Neutrophil (primary cell): Measurements from ENCODE around the gene HYLS1.

Source experiments
- H3K27ac ChIP-seq: fragments of 200-600 bp; sonication (generic); 2 replicates; pipeline ENCODE4 v1.5.1; 2016; ENCODE audit warnings: mild to moderate bottlenecking, moderate library complexity
- H3K27me3 ChIP-seq: fragments of 200-600 bp; sonication (generic); 2 replicates; pipeline ENCODE4 v1.6.0; 2016; ENCODE audit warnings: mild to moderate bottlenecking
- H3K36me3 ChIP-seq: fragments of 200-600 bp; sonication (generic); 2 replicates; pipeline ENCODE4 v1.5.1; 2017
- H3K4me1 ChIP-seq, 2 experiments: fragments of 200-600 bp in 1 of 2; sonication (generic) in 1 of 2; 1 replicate in 1 of 2; 2 replicates in 1 of 2; pipeline versions ENCODE4 v1.5.1 to v1.6.1; 2013 to 2016; ENCODE audit warnings: low read depth in 1 of 2, low read length in 1 of 2, mild to moderate bottlenecking in 1 of 2, moderate library complexity in 1 of 2; ENCODE audit not compliant: control insufficient read depth in 1 of 2, insufficient read depth in 1 of 2
- H3K4me3 ChIP-seq, 2 experiments: fragments of 200-600 bp in 1 of 2; sonication (generic) in 1 of 2; 1 replicate in 1 of 2; 2 replicates in 1 of 2; pipeline ENCODE4 v1.5.1; 2013 to 2016; ENCODE audit warnings: low read depth in 1 of 2, low read length in 1 of 2, mild to moderate bottlenecking in 1 of 2, moderate library complexity in 1 of 2
- H3K9me3 ChIP-seq: fragments of 200-600 bp; sonication (generic); 2 replicates; pipeline ENCODE4 v1.5.1; 2016
- CTCF ChIP-seq: fragments of 200-600 bp; sonication (generic); IDR thresholded peaks from 2 replicates; pipeline ENCODE4 v1.5.1; 2016; ENCODE audit warnings: antibody characterized with exemption

Gene HYLS1

GRCh38 chr11:125871391-125872137 is 15.9 kb upstream of the HYLS1 start:
- no peak for TF ChIP-seq CTCF
- no peak overlapping the region for H3K27ac ChIP-seq

GRCh38 chr11:125872138-125872491 is 15.4 kb upstream of the HYLS1 start:
- no peaks in the 10 kb centered on the region for H3K9me3 ChIP-seq
- no peaks in the 10 kb centered on the region for H3K36me3 ChIP-seq
- TF ChIP-seq CTCF = no peak
- H3K27ac ChIP-seq = no peak overlapping the region
- no peak overlapping the region for H3K4me3 ChIP-seq
- no peaks in the 10 kb centered on the region for H3K4me1 ChIP-seq
- H3K27me3 ChIP-seq = peaks cover 4% of the 10 kb centered on the region

More at GRCh38 chr11:125871391-125872137, 15.9 kb upstream of the HYLS1 start:
- Histone ChIP-seq H3K4me3 (no peak overlapping the region), H3K36me3 (no peaks in the 10 kb centered on the region), H3K9me3 (no peaks in the 10 kb centered on the region), H3K4me1 (no peaks in the 10 kb centered on the region), H3K27me3 (peaks cover 4% of the 10 kb centered on the region)

GRCh38 chr11:125873881-125874555 is 13.4 kb upstream of the HYLS1 start:
- TF ChIP-seq CTCF = no peak
- H3K9me3 ChIP-seq = no peaks in the 10 kb centered on the region
- H3K36me3 ChIP-seq = no peaks in the 10 kb centered on the region
- no peak overlapping the region for H3K4me3 ChIP-seq
- H3K27me3 ChIP-seq = peaks cover 14% of the 10 kb centered on the region
- no peaks in the 10 kb centered on the region for H3K4me1 ChIP-seq
- no peak overlapping the region for H3K27ac ChIP-seq

GRCh38 chr11:125874556-125875124 is 12.8 kb upstream of the HYLS1 start:
- Histone ChIP-seq H3K27me3 (peaks cover 17% of the 10 kb centered on the region), H3K36me3 (no peaks in the 10 kb centered on the region), H3K4me1 (no peaks in the 10 kb centered on the region), H3K4me3 (no peak overlapping the region), H3K27ac (no peak overlapping the region), H3K9me3 (no peaks in the 10 kb centered on the region)
- TF ChIP-seq CTCF = no peak

- H3K4me3 ChIP-seq = no peak overlapping the region
- no peaks in the 10 kb centered on the region for H3K36me3 ChIP-seq
- H3K4me1 ChIP-seq = no peaks in the 10 kb centered on the region
- no peaks in the 10 kb centered on the region for H3K9me3 ChIP-seq
- no peak overlapping the region for H3K27ac ChIP-seq
- TF ChIP-seq CTCF = no peak
- H3K27me3 ChIP-seq = peaks cover 40% of the 10 kb centered on the region
Observed at GRCh38 chr11:125881291-125881690, 6.2 kb upstream of the HYLS1 start.
